OCI-LY3 (cell line): ENCODE measurements around the gene NFIL3.
"Not testable (repeated sequence)": the region's sequence is repeated elsewhere in the genome, so short reads cannot be mapped to it uniquely, and the experiment has no call there.

Experiments
- H2AFZ ChIP-seq: fragments of 200-600, 300-600 bp; shearing (Covaris generic); 2 replicates; pipeline ENCODE4 v1.6.0; 2014; ENCODE audit warnings: antibody characterized with exemption, low read depth, low read length
- H3K27ac ChIP-seq: fragments of 200-600, 300-600 bp; sonication (generic); 2 replicates; pipeline ENCODE4 v1.5.1; 2014; ENCODE audit warnings: mild to moderate bottlenecking, low read length, moderate library complexity, mixed read lengths
- H3K27me3 ChIP-seq: fragments of 200-600, 300-600 bp; sonication (generic); 2 replicates; pipeline ENCODE4 v1.6.1; 2014; ENCODE audit warnings: low read depth, low read length, mixed read lengths
- H3K36me3 ChIP-seq: fragments of 200-600, 300-600 bp; sonication (generic); replicated peaks from 2 replicates; pipeline ENCODE3; 2014; ENCODE audit warnings: low read depth, low read length, mixed read lengths
- H3K4me1 ChIP-seq: fragments of 300-600, 200-600 bp; sonication (generic); 2 replicates; pipeline ENCODE4 v1.6.1; 2014; ENCODE audit warnings: low read length, mixed read lengths
- H3K4me2 ChIP-seq: fragments of 200-600, 300-600 bp; sonication (generic); 2 replicates; pipeline ENCODE4 v1.6.1; 2014; ENCODE audit warnings: low read length, mixed read lengths
- H3K4me3 ChIP-seq: fragments of 300-600, 200-600 bp; sonication (generic); 2 replicates; pipeline ENCODE4 v1.5.1; 2014; ENCODE audit warnings: antibody characterized with exemption, mild to moderate bottlenecking, low read length, moderate library complexity
- H3K79me2 ChIP-seq: fragments of 300-600, 200-600 bp; shearing (Covaris generic); 2 replicates; pipeline ENCODE4 v1.6.1; 2014; ENCODE audit warnings: mild to moderate bottlenecking, low read length, mixed read lengths
- H3K9ac ChIP-seq: fragments of 300-600, 200-600 bp; shearing (Covaris generic); 2 replicates; pipeline ENCODE4 v1.6.0; 2014; ENCODE audit warnings: mild to moderate bottlenecking, low read length, moderate library complexity
- H3K9me3 ChIP-seq: fragments of 200-600, 300-600 bp; shearing (Covaris generic); 2 replicates; pipeline ENCODE4 v1.6.1; 2014; ENCODE audit warnings: low read length, mixed read lengths; ENCODE audit not compliant: insufficient read depth
- H4K20me1 ChIP-seq: fragments of 200-600, 300-600 bp; sonication (generic); 2 replicates; pipeline ENCODE4 v1.6.1; 2016; ENCODE audit warnings: low read length, mixed read lengths; ENCODE audit not compliant: insufficient read depth
- EZH2phosphoT487 ChIP-seq: fragments of 200-600 bp; shearing (Covaris generic); IDR thresholded peaks from 2 replicates; pipeline ENCODE4 v1.6.1; 2018; ENCODE audit warnings: antibody characterized with exemption, mixed run types, low read depth
- TF ChIP-seq, protein P1 (sequence below): fragments of 200-600, 300-600 bp; sonication (generic); IDR thresholded peaks from 2 replicates; pipeline ENCODE4 v1.5.1; 2014; ENCODE audit warnings: antibody characterized with exemption, low read length, low read depth

NFIL3 gene

GRCh38 chr9:91371894-91372293, 51.7 kb downstream of the NFIL3 start:
- H3K27me3 ChIP-seq = peaks cover 27% of the 10 kb centered on the region; the same call in 1 of the 2 replicates
- no peak overlapping the region for H3K27ac ChIP-seq
- no peak overlapping the region for H3K4me3 ChIP-seq
- TF ChIP-seq, protein P1, sequence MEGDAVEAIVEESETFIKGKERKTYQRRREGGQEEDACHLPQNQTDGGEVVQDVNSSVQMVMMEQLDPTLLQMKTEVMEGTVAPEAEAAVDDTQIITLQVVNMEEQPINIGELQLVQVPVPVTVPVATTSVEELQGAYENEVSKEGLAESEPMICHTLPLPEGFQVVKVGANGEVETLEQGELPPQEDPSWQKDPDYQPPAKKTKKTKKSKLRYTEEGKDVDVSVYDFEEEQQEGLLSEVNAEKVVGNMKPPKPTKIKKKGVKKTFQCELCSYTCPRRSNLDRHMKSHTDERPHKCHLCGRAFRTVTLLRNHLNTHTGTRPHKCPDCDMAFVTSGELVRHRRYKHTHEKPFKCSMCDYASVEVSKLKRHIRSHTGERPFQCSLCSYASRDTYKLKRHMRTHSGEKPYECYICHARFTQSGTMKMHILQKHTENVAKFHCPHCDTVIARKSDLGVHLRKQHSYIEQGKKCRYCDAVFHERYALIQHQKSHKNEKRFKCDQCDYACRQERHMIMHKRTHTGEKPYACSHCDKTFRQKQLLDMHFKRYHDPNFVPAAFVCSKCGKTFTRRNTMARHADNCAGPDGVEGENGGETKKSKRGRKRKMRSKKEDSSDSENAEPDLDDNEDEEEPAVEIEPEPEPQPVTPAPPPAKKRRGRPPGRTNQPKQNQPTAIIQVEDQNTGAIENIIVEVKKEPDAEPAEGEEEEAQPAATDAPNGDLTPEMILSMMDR = no peak
- no peak for TF ChIP-seq EZH2phosphoT487
- no peaks in the 10 kb centered on the region for H3K4me1 ChIP-seq
- H3K4me2 ChIP-seq = no peak overlapping the region
- H3K79me2 ChIP-seq = no peaks in the 10 kb centered on the region
- no peak overlapping the region for H3K9ac ChIP-seq
- no peak overlapping the region for H2AFZ ChIP-seq
- H4K20me1 ChIP-seq = no peaks in the 10 kb centered on the region
- H3K9me3 ChIP-seq = no peaks in the 10 kb centered on the region
- H3K36me3 ChIP-seq = no peaks in the 10 kb centered on the region

GRCh38 chr9:91370006-91370405, 53.6 kb downstream of the NFIL3 start:
- not testable (repeated sequence) for H3K4me2 ChIP-seq, H3K9ac ChIP-seq, H3K4me3 ChIP-seq, H3K27ac ChIP-seq, H3K79me2 ChIP-seq, H3K4me1 ChIP-seq, H3K9me3 ChIP-seq, H3K36me3 ChIP-seq, H2AFZ ChIP-seq, H4K20me1 ChIP-seq
- peaks cover 24% of the 10 kb centered on the region; the same call in 1 of the 2 replicates for H3K27me3 ChIP-seq

DNA sequence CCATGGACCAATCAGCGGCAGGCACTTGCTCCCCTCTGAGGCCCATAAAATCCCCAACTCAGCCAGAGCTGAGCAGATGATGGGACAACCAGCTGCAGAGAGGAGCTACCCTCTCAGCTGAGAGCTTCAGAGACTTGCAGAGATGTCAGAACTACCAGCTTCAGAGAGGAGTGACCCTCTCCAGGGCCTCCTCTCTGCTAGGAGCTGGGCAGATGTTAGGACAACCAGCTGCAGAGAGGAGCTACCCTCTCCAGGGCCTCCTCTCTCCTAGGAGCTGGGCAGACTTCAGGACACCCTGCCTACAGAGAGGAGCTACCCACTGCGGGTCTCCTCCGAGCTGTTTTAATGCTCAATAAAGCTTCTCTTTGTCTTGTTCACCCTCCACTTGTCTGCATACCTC, 58.9 kb downstream of the NFIL3 start:
- H4K20me1 ChIP-seq = peaks cover 8% of the 10 kb centered on the region; the same call in 1 of the 2 replicates
- no peak overlapping the region for H3K9ac ChIP-seq
- no peak overlapping the region for H3K27ac ChIP-seq
- peaks cover 4% of the 10 kb centered on the region; the same call in 1 of the 2 replicates for H3K79me2 ChIP-seq
- no peak overlapping the region for H3K4me2 ChIP-seq
- H3K4me1 ChIP-seq = peaks cover 18% of the 10 kb centered on the region
- TF ChIP-seq, protein P1 = no peak
- TF ChIP-seq EZH2phosphoT487 = no peak
- H3K36me3 ChIP-seq = no peaks in the 10 kb centered on the region
- H2AFZ ChIP-seq = no peak overlapping the region
- peaks cover 19% of the 10 kb centered on the region; the same call in 1 of the 2 replicates for H3K27me3 ChIP-seq
- no peak overlapping the region for H3K4me3 ChIP-seq
- H3K9me3 ChIP-seq = no peaks in the 10 kb centered on the region

GRCh38 chr9:91364005-91364404, 59.6 kb downstream of the NFIL3 start:
- Histone ChIP-seq H3K4me3 (no peak overlapping the region), H4K20me1 (peaks cover 13% of the 10 kb centered on the region; the same call in 1 of the 2 replicates), H3K9me3 (no peaks in the 10 kb centered on the region), H3K27ac (no peak overlapping the region), H3K79me2 (peaks cover 4% of the 10 kb centered on the region; the same call in 1 of the 2 replicates), H3K4me1 (peaks cover 24% of the 10 kb centered on the region), H3K9ac (no peak overlapping the region), H3K4me2 (no peak overlapping the region), H2AFZ (no peak overlapping the region), H3K36me3 (no peaks in the 10 kb centered on the region), H3K27me3 (peaks cover 12% of the 10 kb centered on the region; the same call in 1 of the 2 replicates)
- no peak for TF ChIP-seq EZH2phosphoT487
- TF ChIP-seq, protein P1 = no peak
